Activated CD8-positive, alpha-beta memory T cell treated with anti-CD3 and anti-CD28 coated beads for 48 hours (primary cell): Measurements from ENCODE around the gene B4GALT5.
"Not testable (repeated sequence)": the region's sequence is repeated elsewhere in the genome, so short reads cannot be mapped to it uniquely, and the experiment has no call there.

Source experiments
- DNase-seq, 3 experiments: peaks; one replicate each; pipeline ENCODE4 v3.0.0-alpha.2; 2020; ENCODE audit warnings: low read depth in 2 of 3, low spot score in 2 of 3

B4GALT5 gene

DNA sequence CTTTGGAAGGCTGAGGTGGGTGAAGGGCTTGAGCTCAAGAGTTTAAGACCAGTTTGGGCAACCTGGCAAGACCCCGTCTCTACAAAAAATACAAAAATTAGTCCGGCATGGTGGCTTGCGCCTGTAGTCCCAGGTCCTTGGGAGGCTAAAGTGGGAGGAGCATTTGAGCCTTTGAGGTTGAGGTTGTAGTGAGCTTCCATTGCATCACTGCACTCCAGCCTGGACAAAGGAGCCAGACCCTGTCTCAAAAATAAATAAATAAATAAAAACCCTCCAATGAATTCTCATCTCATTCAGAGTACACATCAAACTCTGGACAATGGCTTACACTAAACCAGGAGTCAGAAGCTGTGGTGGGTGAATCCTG is 31.8 kb downstream of the B4GALT5 start:
- DNase-seq = no peak

DNA sequence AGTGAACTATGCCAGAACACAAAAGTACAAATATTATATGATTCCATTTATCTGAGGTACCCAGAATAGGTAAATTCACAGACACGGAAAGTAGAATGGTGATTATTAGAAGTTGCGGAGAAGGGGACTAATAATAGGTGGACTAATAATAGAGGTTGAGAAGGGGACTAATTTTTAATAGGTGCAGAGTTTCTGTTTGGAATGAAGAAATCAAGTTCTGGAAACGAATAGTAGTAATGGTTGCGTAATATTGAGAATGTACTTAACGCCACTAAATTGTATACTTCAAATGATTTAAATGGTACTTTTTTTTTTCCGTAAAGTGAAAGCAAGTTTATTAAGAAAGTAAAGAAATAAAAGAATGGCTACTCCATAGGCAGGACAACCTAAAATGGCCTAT is 33.2 kb downstream of the B4GALT5 start:
- no peak for DNase-seq

DNA sequence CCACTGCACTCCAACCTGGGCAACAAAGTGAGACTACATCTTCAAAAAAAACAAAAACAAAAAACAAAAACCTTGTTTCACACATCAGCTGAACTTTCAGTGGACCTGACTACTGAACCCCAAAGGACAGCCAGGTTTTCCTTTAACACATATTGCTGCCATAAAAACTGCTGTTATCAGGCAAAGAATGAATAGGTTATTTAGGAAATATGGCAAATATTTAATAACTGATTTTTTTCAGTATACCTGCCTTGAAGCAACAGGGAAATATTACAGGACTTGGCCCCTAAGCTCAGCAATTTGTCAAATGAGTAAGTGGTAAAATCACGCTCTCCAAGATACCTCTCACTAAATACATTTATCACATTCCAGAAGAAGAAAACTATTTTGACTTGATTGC is 34.0 kb downstream of the B4GALT5 start:
- DNase-seq = no peak

DNA sequence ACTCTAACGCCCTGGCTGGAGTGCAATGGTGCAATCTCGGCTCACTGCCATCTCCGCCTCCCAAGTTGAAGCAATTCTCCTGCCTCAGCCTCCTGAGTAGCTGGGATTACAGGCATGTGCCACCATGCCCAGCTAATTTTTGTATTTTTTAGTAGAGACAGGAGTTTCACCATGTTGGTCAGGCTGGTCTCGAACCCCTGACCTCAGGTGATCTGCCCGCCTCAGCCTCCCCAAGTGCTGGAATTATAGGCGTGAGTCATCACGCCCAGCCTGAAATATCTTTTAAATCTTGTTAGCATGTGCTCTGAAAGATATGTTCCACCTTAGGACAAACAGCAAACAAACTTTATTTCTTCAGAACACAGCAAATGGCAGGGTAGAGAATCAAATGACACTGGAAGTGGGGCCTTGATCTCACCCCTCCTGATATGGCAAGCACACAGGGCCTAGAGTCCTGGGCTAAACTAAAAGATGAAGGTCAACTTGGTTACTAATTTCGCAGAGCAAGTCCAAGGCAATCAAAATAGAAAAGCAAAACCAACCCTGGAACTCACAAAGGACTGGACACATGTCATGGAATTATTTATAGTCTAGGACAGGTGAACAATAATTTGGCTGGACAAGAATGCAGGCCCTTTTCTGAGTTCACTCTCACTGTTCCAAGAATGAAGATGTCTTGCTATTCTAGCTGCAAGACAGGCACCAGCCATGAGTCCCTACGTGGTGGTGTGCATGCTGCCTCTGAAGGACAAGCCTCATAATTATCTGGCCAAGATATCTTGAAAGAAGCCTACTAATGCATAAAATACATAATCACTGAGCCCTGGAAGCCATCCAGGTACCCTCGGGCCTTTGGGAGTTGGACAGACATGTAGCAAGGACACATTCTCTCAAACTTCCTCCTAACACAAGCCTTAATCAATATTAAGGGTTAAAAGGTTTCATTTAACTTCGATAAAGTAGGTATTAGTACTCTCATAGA is 35.6 kb downstream of the B4GALT5 start:
- no peak for DNase-seq

GRCh38 chr20:49676581-49677291 is 36.9 kb downstream of the B4GALT5 start:
- no peak for DNase-seq

DNA sequence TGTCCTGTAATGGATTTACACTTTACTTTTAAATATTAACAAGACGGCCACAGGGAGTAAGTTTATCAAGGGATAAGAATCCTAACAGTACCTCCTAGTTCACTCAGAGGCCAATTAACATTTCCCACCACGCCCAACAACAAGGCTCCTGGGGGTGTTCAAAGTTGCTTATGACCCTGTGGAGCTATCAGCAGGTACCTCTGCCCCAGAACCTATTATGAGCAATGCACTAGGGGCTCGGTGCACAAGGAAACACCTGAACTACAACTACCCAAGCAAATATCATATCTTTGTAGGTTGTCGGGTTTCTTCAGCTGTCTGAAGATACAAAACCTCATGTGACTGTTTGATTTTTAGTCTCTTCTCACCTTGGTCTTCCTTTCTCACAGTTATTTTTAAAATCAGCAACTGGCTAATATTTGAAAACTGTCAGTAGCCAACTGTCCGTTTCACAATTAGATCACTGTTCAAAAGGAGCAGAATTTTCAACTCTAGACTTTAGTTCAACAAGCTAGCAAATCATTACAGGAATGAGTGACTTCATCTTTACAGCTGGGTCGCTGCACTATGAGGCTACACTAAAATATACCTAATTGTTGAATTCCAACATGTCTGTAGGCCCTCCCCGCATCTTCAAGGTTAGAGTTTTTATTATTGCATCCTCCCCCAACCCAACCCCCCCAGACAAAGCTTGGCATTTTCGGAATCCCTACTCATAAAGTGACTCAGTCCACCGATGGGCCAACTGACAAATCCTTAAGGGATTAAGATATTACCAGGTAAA is 38.1 kb downstream of the B4GALT5 start:
- no peak for DNase-seq

DNA sequence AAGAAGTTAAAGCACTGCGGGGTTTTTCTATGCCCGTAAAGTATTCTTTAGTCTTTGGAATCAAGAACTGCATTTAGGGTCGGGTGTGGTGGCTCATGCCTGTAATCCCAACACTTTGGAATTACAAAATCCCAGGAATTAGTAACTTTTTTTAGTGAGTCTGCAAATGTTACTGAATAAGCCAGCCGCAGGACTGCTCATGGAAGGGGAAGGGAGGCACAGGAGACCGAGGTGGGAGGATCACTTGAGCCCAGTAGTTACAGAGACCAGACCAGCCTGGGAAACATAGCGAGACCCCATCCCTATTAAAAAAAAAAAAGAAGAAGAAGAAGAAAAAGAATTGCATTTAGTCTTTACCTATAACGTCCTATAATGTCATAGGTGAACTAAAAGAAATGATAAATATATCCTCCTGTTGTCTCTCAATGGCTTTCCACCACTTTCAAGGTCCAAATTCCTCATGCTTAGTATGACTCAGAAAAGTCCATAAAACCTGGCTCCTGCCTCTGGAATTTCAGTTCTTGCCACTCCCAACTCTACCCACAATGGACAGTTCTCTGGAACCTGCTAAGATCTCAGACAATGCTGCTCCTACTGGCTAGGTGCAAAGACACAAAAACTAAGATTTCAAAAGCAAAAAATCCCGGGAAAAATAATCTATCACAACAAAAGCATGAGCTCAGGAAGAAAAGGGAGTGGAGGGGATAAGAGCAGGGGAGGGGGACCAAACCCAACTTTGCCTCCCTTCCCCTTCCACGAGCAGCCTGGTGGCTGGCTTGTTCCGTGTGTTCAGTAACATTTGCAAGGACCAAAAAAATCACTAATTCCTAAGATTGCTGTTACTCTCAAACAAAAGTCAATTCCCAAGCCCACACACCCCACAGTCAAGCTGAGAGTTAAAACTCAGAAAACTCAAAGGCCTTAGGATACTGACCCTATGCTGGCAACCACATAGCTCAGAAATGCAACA is 39.0 kb downstream of the B4GALT5 start:
- DNase-seq = no peak

GRCh38 chr20:49672096-49672664 is 41.5 kb downstream of the B4GALT5 start:
- no peak for DNase-seq

DNA sequence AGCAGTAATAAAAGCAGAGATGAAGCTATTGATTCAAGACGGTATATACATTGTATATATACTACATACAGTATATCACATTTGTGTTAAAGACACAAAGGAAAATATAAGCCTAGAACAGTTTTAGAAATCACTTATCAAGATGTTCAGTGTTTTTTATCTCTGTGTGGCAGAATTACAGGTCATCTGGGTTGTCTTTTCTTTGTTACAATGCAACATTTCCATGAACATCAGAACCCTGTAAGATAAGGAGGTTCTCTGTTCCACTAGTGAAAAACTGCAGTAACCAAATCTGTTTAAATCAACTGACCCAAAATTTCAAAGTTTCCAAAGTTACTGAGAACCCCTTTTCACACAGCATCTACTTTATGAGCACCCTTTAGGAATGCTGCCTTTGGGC is 42.2 kb downstream of the B4GALT5 start:
- no peak for DNase-seq

GRCh38 chr20:49669601-49670189 is 44.0 kb downstream of the B4GALT5 start:
- no peak for DNase-seq

DNA sequence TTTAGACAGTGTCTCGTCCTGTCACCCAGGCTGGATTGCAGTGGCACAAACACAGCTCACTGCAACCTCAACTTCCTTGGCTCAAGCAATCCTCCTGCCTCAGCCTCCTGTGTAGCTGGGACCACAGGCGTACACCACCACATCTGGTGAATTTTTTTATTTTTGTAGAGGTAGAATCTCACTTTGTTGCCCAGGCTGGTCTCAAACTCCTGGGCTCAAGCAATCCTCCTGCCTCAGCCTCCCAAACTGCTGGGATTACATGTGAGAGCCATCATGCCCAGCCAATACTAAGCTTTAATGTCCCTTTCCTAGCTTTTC is 44.8 kb downstream of the B4GALT5 start:
- not testable (repeated sequence) for DNase-seq

GRCh38 chr20:49668181-49668877 is 45.3 kb downstream of the B4GALT5 start:
- DNase-seq = peak; percentile 15 to 51 (median 32)

GRCh38 chr20:49666911-49667310 is 46.8 kb downstream of the B4GALT5 start:
- DNase-seq = no peak

- no peak for DNase-seq
Measured at GRCh38 chr20:49665796-49666195, 47.9 kb downstream of the B4GALT5 start.

GRCh38 chr20:49664612-49665313 is 48.9 kb downstream of the B4GALT5 start:
- DNase-seq = no peak

- no peak for DNase-seq
Measured at GRCh38 chr20:49663112-49663511, 50.6 kb downstream of the B4GALT5 start.

DNA sequence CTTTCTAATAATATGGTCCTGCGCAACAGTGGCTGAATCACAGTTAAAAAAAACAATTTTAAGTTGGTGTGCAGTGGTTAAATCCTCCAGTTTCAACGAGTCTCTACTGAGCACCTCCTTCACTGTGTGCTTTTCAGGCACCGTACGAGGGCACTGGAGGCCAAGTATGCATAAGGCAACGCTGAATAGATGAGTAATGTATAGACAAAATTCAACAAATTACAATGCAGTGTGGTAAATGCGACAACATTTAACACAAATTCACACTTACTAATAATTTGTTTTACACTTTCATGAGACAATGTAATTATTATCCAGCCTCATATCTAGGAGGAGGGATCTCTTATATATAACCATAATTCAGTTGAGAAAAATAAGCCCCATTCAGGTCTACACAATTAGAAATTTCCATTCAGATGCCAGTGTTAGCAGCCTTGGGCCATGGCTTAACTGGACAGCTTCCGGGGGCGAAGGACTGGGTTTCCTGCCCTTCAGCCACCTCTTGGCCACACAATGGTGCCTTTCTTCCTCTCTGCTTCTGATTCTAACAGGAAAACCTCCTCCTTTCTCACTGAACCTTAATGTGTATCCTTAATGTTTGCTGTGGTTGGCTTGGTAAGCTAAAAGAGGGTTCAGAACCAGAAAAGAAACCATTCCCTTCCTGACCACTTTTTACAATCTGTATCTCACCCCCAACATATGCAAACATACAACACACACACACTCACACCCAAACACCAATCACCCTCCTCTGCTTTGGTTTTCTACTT is 51.9 kb downstream of the B4GALT5 start:
- no peak for DNase-seq

- DNase-seq = no peak
Measured at GRCh38 chr20:49660912-49661311, 52.8 kb downstream of the B4GALT5 start.
